Non-pigmented ciliary epithelial cell (primary cell): ENCODE measurements around the gene SLC6A6.

Experiments
- DNase-seq: peaks from one replicate; pipeline ENCODE4 v3.0.0-alpha.2; 2010; ENCODE audit warnings: low read depth

Gene SLC6A6

DNA sequence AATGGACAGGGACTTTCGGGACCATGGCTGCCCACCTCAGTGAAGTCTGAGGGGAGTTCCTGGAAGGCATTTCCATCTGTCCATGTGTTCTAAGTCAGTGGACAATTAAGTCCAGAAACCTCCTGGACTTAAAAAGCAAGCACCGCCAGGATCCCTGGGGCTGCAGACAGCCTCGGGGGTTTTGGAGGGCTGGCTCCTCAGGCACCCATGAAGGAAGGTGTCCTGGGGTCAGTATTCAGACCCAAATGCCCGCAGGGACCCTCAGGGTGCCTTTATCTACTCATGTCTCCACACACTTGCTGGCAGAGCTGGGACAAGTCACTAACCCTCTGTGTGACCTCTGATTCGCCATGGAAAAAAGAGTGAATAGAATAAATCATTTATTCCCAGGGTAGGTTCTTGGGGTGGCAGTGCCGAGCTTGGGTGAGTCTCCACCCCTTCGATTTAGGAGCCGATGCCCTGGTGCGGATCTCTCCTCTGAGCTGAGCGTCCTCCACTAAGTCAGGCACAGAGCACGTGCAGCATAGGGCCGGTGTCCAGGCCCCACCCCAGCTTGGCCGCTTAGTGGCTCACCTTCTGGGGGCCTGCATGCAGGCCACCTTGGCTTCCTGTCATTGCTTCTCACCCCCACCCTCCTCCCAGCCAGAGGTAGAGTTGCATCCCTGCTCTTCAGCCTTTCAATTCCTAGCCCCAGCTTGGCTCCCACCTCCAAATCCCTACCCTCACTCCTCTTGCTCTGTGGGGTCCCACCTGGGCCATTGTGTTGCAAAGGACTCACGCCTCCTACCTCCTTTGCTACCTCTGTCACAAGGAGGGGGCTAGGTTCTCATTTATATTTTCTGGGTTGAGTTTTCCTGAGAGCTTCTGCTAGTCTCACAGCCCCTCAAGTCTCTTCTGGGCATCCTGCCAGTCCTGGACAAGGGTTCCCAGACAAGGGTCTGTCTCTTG, 19.9 kb downstream of the SLC6A6 start:
- no peak for DNase-seq

DNA sequence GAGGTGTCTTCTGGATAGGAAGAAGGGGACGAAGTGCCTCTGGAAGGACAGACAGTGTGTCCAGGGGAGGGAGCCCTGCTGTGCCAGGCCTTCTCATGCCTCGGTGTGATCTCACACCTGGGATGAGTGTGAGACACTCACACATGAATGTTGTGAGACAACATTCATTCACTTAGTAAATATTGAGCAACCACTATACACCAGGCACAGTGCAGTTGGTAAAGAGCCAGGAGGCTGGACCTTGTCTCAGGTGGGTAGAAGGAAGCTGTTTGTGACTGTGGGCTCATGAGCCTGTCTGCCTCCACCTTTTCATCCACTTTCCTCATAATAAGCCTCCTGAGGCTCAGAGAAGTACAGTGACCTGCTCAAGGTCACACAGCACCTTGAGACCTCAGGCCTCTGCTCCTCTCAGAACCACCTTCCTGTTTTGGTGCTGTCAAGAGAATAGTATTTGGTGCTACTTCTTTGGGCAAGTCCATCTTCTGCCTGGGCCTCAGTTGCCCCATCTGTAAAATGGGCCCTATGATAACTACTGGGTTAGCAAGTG, 20.9 kb downstream of the SLC6A6 start:
- DNase-seq = no peak

DNA sequence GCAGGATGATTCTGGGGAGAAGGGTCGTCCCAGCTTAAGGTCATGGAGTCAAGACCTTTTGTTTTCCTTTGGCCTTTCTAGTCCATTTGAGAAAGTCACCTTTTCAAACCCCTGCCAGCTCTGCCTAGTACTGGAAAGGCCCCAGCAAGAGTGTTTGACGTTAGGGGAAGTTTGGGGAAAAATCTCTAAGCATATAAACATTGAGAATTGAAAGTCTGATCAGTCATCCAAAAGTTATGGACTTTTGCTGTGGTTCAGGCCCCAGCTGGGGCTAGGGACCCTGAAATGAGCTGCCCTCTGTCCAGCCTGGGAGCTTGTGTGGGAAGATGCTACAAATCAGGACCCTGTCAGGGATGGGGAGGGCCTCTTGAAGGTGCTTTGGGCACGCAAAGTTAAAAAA, 21.6 kb downstream of the SLC6A6 start:
- no peak for DNase-seq

DNA sequence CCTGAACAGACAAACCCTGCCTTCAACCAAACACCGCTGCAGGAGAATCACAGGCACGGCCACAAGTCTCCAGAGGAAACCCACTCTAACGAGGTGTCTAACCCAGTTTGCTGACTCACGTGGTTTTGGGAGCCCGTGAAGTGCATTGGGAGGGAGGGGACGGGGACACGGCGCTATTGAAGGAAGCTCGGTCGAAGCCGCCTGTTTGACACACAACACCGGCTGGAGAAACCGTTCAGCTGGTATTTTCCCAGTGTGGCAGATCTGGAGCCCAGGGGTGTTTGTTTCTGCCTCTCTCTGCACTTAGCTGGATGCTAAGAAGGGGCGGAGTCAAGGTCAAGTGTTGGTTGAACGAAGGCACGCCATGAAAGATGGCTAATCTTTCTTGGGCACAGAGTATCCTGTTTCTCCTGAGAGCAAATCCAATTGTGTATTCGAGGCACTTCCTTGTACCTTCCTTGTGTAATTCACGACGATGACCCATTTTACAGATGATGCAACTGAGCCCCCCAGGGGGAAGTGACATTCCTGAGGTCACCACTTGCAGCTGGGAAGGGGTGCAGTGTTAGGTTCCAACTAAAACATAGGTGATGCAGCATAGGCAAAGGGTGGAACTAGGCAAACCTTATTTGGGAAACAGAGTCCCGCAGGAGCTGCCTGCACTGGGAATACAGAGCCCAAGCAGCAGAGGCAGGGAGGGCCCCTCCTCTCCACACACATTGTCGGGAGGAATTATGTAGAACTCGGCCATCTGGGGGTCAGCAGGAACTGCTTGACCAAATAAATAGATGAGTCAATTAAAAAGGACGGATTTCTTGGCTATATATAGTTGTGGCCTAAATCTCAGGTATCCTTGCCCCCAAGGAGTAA, 22.5 kb downstream of the SLC6A6 start:
- no peak for DNase-seq

DNA sequence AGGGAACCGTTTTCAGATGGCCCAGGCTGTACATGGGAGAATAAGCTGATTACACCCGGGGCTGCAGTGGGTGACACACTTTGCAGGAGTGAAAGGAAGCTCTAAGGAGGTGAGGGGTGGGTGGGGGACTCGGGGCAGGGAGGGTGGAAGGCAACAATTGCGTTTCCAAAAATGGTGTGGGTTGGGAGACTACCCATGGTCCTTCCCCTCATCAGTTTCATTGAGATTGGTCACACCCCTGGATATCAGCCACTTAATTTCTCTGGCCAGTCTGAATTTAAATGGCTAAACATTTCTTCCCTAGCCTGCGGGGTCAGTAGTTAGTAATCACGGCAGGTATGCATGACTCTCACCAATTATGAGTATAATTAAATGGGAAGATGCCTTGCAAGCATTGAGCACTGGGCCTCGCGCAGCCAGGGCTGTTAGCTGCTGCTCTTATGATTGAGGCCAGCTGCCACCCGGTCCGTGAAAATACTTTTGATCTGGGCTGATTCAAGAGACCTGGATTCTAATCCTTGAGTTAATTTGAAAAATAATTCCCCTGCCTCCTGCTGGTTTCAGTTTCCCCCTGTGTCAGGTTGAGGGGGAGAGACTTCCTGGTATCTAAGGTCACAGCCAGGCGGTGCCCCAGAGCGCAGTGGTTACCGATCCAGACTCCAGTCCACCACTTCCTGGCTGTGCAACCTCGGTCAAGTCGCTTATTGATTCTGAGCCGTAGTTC, 23.3 kb downstream of the SLC6A6 start:
- DNase-seq = no peak

DNA sequence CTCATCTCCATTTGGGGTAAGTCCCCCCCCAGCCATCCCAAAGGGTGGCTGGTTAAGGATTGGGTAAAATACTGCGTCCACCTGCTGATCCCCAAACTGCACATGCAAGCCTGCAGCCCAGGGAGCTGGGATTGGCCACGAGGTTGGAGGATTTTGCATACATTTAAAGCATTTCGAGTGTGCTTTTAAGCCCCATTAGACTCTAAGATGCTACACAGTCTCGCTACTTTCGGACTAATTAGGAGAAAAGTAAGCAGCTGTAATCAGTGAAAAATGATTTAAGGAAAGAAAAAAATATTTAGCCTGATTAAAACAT, 23.9 kb downstream of the SLC6A6 start:
- DNase-seq = no peak

DNA sequence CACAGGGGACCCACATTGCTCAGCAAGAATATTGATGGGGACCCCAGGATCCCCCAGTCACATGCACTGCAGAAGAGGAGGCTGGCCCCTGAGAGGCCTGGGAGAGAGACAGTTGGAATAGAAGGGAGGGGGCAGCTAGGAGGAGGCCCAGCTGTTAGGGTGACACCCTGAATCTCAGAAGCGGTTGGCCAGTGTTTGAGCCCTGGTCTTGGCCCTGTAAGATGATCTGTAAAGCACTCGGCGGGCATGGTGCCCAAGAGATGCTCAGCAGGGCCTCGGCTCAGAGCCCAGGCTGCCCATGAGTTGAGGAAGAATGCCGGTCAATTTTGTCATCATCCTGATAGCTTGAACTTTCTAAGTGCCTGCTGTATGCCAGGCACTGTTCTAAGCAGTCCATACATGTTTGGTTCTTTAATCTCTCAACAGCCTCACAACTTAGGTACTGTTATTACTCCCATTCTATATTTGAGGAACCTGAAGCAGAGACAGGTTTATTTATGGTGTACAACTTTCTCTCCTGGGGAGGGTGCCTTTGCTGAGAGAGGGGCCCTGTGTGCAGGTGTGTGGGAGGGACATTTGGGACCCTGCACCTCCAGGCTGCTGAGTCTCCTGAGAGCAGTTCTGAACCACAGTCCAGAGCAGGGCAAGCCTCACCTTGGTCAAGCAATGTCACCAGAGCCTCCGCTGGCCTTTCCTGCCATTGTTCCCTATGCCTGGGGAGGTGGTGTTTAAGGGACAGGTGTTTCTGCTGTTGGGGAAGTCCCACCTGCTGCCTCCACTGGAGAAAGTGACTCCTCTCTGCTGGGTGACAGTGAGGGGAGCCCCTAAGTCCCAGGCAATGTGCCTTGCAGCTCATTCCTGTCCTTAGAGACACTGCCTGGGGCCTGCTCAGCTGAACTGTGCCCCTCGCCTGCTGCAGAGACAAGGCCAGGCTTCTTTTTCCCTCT, 26.0 kb downstream of the SLC6A6 start:
- no peak for DNase-seq

DNA sequence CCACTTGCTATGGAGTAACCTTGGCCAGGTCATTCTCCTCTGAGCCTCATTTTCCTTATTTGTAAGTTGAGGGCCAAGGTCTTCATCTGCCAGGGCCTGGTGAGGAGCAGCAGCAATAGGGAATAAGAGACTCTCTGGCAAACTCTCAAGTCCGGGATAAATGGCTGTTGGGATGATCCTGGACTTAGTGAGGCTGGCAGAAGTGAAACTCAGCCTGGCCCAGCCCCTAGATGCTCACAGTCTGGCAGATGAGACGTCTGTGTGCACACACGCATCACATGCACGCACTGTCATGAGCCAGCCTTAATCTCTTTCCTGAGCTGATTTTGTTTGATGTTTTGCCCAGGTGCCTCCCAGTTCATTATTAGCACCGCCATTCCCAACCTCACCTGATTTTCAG, 26.8 kb downstream of the SLC6A6 start:
- DNase-seq = no peak

DNA sequence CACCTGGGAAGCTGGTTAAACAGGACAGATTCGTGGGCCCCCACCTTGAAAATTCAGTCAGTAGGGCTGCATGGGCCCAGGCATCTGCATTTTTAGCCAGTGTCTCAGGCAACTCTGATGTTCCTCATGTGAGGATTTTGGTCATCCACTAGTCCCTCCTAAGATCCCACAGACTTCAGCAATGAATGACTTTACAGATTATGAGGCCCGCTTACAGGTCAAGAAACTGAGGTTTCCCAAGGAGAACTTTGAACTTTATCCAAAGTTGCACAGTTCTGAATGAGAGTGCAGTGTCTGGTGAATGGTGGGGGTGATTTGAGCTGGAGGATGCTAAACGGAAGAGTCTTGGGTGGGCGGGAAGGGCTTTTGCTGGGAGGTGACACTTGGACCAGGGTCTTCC, 27.2 kb downstream of the SLC6A6 start:
- no peak for DNase-seq

DNA sequence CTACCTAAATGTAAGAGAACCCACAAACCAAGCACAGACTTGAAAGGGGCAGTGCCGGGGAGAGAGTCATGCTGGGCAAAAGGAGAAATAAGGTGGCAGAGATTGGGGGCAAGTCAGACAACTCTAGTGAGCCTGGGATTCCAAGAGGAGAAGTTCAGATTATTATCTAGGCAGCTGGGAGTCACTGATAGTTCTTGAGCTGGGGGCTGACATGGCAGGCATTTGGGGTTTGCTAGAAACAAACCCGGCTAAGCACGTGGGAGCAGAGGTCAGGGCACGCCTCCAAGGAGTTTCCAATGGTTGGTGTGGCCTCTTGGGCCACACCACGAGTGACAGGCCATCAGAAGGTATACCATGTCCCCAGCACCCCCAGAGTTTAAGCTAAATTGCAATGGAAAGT, 27.6 kb downstream of the SLC6A6 start:
- DNase-seq = no peak

DNA sequence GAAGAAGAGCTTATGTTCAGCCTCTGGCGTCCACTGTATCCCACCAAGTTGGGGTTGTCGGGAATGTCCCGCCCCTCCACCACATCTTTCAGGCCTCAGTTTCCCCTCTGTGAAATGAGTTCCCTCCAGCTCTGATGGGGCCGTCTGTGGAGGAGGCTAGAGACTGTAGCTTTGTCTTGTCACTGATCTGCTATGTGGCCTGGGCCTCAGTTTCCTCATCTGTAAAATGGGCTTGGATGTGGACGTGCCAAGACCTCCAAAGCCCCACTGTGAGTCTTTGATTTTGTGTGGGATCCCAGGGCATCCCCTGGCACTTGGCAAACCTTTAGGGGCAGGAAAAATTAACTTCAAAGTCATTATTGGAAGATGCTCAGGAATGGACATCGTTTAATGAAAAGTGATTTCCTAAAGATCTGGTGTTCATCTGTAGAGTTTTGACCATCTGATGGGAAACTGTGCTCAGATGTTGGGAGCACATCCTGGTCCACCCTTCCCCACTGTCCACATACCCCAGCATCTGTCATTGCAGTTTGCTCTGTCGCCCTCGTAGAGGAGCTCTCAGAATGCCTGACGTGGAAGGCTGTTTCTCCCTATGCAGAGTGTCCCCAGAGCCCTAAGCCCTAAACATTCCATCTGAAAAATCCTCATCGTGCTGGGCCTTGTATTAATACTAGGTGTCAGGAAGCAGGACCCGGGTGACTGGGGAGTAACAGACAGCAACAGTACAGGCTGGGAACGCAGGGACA, 28.5 kb downstream of the SLC6A6 start:
- DNase-seq = no peak

DNA sequence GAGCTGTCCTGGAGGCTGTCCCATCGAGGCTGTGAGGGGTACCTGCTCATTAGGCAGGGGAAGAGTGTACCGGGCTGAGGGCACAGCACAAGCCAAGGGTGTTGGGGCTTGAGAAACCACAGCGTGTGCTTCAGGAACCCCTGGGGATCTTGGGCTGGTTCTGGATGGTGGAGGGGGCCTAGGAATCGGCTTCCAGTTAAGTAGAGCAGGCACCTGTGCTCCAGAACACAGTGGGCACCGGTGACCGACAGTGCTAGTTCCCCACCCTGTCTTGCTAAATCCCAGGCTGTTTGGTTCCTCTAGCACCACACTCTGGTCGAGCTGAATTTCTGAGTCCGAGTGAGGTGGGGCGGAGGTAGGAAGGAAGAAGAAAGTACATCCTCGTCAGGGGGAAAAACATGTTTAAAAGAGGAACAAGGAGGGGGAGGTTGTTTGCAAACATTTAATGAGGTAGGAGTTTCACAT, 29.1 kb downstream of the SLC6A6 start:
- DNase-seq = no peak

DNA sequence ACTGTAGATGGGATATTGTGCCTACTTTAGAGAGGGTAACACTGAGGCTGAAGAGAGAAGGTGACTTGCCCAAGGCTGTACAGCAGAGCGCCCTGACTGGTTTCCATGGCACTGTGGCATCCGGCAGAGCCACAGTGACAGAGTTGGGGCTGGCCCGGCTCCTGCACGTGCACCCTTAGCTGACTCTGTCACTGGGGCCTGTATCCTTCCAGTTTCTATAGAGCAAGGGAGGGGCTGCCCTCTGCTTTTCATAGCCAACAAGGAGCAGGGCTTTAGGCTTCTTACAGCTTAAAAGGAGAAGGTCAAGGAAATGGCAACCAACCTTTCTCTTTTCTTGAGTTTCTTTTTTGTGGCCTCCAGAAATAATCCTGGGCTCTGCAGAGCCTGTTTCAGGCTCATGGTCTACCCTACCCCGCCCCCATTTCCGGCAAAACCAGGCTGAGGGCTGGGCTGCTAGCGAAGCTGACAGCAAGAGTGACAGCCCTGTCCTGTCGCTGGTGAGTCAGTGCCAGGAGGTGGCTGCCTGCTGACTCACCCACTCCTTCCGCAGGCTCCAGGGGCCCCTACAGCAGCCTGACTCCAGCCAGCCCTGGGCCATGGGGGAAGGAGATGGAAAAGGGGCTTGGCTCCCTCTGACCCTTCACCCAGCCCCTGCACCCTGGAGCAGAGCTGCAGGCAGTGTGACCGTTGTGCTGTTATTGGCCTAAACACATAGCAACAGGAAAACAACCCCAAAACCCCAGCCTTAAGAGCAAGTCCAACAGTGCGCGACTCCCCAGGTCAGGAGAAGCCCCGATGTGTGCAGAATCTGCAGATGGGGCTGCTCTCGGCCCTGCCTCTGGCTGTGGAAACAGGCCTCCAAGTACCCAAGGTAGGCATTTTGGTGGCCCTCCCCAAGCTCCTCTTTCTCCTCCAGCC, 29.8 kb downstream of the SLC6A6 start:
- peak; percentile 34 for DNase-seq

DNA sequence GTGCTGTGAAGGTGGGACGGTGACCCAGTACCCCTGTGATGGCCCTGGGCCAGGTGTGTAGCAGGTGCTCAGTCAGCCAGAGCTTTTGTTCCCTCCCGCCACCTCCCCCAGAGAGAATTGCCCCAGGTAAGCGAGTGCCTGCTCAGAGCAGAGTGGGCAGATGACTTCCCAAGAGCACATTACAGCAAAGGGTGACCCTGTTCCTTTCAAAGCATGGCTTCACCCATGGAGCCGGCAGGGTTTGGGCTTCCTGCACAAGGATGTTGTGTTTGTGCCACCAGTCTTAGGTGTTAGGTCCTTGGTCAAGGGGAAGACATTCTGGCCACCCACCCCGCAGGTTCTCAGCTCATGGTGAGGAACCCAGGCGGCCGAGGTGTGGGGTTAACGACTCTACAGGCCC, 30.7 kb downstream of the SLC6A6 start:
- no peak for DNase-seq

DNA sequence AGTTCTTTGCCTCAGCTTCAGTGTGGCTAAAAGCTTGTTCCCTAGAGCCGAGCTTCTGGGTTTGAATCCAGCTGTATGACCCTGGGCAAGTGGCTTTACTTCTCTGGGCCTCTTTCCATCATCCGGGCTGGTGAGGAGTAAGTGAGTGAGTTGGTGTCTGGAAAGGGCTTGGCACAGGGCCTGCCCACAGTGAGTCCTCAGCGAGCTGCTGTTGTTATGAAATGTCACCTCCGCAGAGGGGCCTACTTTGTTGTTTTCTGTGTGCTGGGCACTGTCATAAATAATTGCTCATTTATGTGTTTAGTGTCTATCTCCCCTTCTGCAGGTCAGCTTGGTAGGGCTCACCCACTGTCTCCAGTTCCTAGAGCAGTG, 31.7 kb downstream of the SLC6A6 start:
- no peak for DNase-seq

DNA sequence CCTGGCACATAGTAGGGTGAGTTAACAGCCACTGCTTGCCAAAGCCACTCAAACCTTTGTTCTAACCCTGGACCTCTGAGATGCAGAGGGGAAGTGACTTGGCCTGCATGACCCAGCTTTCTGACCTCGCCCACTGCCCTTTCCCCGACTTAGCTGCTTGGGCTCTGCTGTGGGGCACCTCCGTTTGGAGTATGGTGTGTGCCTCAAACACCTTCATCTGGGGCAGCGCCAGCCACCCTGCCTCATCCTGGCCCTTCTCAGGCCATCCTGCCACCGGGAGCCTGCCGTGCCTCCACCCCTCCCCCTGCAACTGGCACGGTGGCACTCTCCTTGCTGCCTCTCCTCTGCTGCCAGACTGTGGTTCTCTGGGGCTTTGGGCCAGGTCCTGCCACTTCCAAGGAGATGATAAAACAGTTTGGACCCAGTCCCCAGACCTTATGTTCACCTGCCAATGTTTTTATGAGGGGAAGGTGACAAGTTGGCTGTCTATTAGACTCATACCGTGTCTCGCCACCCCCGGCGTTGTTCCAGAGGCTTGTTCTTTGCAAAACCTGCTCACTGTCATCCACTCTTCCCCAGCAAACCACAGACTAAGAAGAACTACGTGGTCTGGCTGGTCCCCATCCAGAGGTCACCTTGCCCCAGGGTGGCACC, 32.2 kb downstream of the SLC6A6 start:
- DNase-seq = no peak

DNA sequence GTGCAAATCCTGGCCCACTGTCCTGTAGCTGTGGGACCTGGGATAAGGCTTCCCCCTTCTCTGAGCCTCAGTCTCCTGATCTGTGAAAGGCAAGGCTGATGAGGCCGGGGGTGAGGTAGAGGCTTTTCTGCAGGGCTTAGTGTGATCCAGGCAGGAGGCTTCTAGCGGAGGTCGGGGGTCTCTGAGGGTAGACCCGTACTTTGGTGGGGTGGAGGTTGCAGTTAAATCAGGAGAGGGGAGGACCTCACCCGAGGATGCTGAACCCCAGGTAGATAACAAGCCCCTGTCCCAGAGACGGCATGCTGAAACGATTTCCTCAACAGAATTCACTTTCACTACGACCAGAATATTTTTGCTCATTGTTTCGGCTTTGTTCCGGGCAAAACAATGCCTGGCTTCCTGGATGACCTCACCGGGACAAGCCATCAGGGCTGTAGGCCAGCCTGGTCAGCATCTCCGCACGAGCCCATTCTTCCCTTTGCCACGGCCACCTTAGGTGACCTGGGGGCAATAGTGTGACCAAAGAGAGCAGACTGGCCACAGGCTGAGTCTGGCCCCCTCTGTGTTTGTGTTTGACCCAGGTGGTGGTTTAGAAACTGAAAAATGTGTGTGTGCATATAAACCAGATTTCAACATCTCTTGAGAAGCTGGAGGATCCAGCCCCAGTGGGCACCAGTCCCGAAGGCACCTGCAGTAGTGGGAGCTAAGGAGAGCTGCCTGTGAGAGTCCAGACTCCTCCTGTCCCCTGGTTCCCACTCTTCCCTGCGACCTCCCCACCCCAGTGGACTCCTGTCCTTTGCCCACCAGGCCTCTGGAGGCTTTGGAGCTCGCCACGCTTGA, 33.0 kb downstream of the SLC6A6 start:
- no peak for DNase-seq

DNA sequence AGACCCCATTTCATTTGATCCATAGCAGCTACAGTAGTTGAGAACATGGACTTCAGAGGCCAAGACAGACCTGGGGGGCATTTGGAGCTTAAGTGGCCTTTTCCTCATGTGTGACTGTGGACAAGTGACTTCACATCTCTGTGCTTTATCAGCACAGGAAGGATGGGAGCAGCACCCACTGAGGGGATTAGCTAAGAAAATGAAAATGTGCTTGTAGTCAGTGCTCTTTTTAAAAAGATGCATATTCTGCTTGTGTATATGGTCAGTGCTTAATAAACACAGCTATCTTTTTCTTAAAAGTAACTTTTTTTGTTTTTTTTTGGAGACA, 34.5 kb downstream of the SLC6A6 start:
- no peak for DNase-seq
